ENCODE measurements around the gene TPCN1.

The TPCN1 gene

DNA sequence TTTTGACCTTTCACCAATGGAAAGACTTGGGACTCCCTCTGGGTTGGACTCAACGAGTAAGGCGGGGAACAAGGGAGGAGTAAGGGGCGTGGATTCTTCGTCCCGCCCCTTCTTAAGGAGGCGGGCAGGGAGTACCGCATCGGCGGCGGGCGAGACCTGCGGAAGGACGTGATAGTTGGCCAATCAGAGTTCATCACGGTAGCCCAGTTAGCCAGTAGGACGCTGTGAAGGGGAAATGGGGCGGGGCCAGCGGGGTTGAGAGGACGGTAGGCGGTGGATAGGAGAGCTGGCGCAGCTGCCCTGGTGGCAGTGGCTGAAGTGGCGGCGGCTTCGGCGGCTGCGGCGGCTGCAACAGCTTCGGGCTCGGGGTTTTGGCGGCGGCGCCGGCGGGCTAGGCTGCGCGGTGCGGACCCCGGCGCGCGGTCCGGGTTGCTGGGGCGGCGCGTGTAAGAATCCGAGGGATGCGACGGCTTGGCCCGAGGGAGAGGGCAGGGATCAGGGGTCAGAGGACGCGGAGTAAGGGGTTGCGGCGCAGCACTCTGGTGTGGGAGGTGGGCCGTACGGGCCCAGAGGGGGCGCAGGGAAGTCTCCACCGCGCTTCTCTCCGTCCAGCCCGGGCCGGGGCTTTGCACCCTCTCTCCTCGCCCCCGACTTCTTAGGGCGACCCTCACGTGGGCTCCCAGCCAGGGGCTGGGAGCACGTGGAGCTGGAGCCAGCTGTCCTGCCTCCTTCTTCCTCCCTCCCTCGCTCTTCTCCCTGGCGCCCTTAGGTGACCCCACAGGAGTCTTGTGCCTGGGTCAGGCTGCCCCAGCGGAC is at the start of gene TPCN1 (continued):
- TF ChIP-seq, protein P1, sequence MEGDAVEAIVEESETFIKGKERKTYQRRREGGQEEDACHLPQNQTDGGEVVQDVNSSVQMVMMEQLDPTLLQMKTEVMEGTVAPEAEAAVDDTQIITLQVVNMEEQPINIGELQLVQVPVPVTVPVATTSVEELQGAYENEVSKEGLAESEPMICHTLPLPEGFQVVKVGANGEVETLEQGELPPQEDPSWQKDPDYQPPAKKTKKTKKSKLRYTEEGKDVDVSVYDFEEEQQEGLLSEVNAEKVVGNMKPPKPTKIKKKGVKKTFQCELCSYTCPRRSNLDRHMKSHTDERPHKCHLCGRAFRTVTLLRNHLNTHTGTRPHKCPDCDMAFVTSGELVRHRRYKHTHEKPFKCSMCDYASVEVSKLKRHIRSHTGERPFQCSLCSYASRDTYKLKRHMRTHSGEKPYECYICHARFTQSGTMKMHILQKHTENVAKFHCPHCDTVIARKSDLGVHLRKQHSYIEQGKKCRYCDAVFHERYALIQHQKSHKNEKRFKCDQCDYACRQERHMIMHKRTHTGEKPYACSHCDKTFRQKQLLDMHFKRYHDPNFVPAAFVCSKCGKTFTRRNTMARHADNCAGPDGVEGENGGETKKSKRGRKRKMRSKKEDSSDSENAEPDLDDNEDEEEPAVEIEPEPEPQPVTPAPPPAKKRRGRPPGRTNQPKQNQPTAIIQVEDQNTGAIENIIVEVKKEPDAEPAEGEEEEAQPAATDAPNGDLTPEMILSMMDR (tag by site-specific recombination; IDR thresholded peaks at IDR 0.05), result peak; percentile 57; the same call in 1 of the 2 replicates
- TF ChIP-seq KLF8 (tag by site-specific recombination; IDR thresholded peaks at IDR 0.05) (peak; percentile 80), OSR2 (tag by site-specific recombination; IDR thresholded peaks at IDR 0.05) (peak; percentile 66; the same call in 1 of the 2 replicates), ZNF311 (tag by site-specific recombination; IDR thresholded peaks at IDR 0.05; ENCODE audit: borderline replicate concordance) (no peak), EGR2 (tag by site-specific recombination; IDR thresholded peaks at IDR 0.05; ENCODE audit: low read depth) (0 out of 2 replicates have a peak, but pooled peaks have one; percentile 34), BCL11A (tag by site-specific recombination; IDR thresholded peaks at IDR 0.05; ENCODE audit: low read depth) (peak; percentile 60; the same call in 1 of the 2 replicates), ZNF423 (tag by site-specific recombination; IDR thresholded peaks at IDR 0.05) (peak; percentile 80), ZNF404 (tag by site-specific recombination; IDR thresholded peaks at IDR 0.05) (no peak), ZNF354C (tag by site-specific recombination; IDR thresholded peaks at IDR 0.05; ENCODE audit: borderline replicate concordance, low read depth) (no peak), GLIS2 (tag by site-specific recombination; IDR thresholded peaks at IDR 0.05) (peak; percentile 65; the same call in 1 of the 2 replicates), ZFHX2 (tag by site-specific recombination; conservative IDR thresholded peaks at IDR 0.05) (peak; percentile 44; the same call in 1 of the 2 replicates), ZNF785 (tag by site-specific recombination; IDR thresholded peaks at IDR 0.05) (no peak), ZNF501 (tag by site-specific recombination; IDR thresholded peaks at IDR 0.05) (0 out of 2 replicates have a peak, but pooled peaks have one; percentile 23)
- TF ChIP-seq, protein P2, sequence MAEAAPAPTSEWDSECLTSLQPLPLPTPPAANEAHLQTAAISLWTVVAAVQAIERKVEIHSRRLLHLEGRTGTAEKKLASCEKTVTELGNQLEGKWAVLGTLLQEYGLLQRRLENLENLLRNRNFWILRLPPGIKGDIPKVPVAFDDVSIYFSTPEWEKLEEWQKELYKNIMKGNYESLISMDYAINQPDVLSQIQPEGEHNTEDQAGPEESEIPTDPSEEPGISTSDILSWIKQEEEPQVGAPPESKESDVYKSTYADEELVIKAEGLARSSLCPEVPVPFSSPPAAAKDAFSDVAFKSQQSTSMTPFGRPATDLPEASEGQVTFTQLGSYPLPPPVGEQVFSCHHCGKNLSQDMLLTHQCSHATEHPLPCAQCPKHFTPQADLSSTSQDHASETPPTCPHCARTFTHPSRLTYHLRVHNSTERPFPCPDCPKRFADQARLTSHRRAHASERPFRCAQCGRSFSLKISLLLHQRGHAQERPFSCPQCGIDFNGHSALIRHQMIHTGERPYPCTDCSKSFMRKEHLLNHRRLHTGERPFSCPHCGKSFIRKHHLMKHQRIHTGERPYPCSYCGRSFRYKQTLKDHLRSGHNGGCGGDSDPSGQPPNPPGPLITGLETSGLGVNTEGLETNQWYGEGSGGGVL (tag by site-specific recombination; IDR thresholded peaks at IDR 0.05), result no peak
- TF ChIP-seq, protein P3, sequence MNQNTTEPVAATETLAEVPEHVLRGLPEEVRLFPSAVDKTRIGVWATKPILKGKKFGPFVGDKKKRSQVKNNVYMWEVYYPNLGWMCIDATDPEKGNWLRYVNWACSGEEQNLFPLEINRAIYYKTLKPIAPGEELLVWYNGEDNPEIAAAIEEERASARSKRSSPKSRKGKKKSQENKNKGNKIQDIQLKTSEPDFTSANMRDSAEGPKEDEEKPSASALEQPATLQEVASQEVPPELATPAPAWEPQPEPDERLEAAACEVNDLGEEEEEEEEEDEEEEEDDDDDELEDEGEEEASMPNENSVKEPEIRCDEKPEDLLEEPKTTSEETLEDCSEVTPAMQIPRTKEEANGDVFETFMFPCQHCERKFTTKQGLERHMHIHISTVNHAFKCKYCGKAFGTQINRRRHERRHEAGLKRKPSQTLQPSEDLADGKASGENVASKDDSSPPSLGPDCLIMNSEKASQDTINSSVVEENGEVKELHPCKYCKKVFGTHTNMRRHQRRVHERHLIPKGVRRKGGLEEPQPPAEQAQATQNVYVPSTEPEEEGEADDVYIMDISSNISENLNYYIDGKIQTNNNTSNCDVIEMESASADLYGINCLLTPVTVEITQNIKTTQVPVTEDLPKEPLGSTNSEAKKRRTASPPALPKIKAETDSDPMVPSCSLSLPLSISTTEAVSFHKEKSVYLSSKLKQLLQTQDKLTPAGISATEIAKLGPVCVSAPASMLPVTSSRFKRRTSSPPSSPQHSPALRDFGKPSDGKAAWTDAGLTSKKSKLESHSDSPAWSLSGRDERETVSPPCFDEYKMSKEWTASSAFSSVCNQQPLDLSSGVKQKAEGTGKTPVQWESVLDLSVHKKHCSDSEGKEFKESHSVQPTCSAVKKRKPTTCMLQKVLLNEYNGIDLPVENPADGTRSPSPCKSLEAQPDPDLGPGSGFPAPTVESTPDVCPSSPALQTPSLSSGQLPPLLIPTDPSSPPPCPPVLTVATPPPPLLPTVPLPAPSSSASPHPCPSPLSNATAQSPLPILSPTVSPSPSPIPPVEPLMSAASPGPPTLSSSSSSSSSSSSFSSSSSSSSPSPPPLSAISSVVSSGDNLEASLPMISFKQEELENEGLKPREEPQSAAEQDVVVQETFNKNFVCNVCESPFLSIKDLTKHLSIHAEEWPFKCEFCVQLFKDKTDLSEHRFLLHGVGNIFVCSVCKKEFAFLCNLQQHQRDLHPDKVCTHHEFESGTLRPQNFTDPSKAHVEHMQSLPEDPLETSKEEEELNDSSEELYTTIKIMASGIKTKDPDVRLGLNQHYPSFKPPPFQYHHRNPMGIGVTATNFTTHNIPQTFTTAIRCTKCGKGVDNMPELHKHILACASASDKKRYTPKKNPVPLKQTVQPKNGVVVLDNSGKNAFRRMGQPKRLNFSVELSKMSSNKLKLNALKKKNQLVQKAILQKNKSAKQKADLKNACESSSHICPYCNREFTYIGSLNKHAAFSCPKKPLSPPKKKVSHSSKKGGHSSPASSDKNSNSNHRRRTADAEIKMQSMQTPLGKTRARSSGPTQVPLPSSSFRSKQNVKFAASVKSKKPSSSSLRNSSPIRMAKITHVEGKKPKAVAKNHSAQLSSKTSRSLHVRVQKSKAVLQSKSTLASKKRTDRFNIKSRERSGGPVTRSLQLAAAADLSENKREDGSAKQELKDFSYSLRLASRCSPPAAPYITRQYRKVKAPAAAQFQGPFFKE (tag by site-specific recombination; IDR thresholded peaks at IDR 0.05; ENCODE audit: borderline replicate concordance), result no peak

DNA sequence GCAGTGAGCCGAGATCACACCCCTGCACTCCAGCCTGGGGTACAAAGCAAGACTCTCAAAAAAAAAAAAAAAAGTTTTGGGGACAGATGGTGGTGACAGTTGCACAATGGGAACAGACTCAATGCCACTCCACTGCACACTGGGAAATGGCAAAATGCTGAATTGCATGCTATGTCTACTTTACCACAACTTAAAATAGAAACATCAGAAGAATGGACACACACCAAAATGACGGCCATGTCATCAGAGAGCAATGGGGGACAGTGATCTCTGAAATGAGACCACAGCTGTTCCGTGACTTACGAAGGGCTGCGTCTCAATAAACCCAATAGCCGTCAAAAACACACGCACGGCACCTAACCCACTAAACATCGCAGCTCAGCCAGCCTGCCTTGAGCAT is 49.7 kb upstream of the TPCN1 start:
- ChIA-PET POLR2A (interaction anchor here (0.6 kb wide), 1 partner anchor 1497 kb away, joined by 4 read pairs; no protein-coding TSS in a partner anchor), CTCF (interaction anchor here (0.7 to 3.4 kb wide), 4 partner anchors 37 to 276 kb away, joined by 3 to 24 read pairs (median 7); partner anchors contain the start of gene RASAL1)
- no peak overlapping the region for H3K27ac ChIP-seq (ENCODE audit: extremely low read depth, low read depth, low read length)
- no peaks in the 10 kb centered on the region for H3K9me3 ChIP-seq (ENCODE audit: control insufficient read depth, insufficient read depth, low read depth, low read length)
- no peak overlapping the region for H3K4me3 ChIP-seq (ENCODE audit: low read depth, low read length)
- peaks cover 59 to 86% of the 10 kb centered on the region in 2 experiments; a peak in 2 of 3 replicates for H3K36me3 ChIP-seq (ENCODE audit: control insufficient read depth in 2 of 2, insufficient read depth in 1 of 2, low read length in 2 of 2)
- H3K4me1 ChIP-seq (ENCODE audit: control insufficient read depth, insufficient read depth, low read length), result no peaks in the 10 kb centered on the region
- TF ChIP-seq ZNF2 (tag by site-specific recombination; IDR thresholded peaks at IDR 0.05), result no peak
- TF ChIP-seq ZNF274 (IDR thresholded peaks at IDR 0.05; ENCODE audit: low read length), result no peak
- TF ChIP-seq ZNF274 (tag by site-specific recombination; IDR thresholded peaks at IDR 0.05; ENCODE audit: borderline replicate concordance), result no peak
- no peak for TF ChIP-seq ZNF48 (tag by site-specific recombination; IDR thresholded peaks at IDR 0.05)
- TF ChIP-seq, protein P4, sequence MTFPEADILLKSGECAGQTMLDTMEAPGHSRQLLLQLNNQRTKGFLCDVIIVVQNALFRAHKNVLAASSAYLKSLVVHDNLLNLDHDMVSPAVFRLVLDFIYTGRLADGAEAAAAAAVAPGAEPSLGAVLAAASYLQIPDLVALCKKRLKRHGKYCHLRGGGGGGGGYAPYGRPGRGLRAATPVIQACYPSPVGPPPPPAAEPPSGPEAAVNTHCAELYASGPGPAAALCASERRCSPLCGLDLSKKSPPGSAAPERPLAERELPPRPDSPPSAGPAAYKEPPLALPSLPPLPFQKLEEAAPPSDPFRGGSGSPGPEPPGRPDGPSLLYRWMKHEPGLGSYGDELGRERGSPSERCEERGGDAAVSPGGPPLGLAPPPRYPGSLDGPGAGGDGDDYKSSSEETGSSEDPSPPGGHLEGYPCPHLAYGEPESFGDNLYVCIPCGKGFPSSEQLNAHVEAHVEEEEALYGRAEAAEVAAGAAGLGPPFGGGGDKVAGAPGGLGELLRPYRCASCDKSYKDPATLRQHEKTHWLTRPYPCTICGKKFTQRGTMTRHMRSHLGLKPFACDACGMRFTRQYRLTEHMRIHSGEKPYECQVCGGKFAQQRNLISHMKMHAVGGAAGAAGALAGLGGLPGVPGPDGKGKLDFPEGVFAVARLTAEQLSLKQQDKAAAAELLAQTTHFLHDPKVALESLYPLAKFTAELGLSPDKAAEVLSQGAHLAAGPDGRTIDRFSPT (tag by site-specific recombination; IDR thresholded peaks at IDR 0.05), result no peak
- TF ChIP-seq ZNF664 (tag by site-specific recombination; IDR thresholded peaks at IDR 0.05), result no peak

Data from HEK293 (cell line).